ENCODE data around the gene CATSPER1.

- TF ChIP-seq CTCF (IDR thresholded peaks at IDR 0.05; ENCODE audit: borderline replicate concordance, extremely low read depth, low read length, poor library complexity, severe bottlenecking) (no peak), EZH2 (IDR thresholded peaks at IDR 0.05; ENCODE audit: borderline replicate concordance, low read depth, low read length, severe bottlenecking) (no peak)
Observed at GRCh38 chr11:66004186-66004585, 22.1 kb downstream of the CATSPER1 start.

Measured in DND-41 (cell line).